GM10266 (cell line): ENCODE measurements around the gene CD44.

Experiments used
- DNase-seq: peaks from one replicate; pipeline ENCODE4 v3.0.0; 2012; ENCODE audit errors: extremely low spot score
- TF ChIP-seq, protein P1 (sequence below): IDR thresholded peaks from 2 replicates; pipeline ENCODE4 v1.5.1; 2012; ENCODE audit warnings: mild to moderate bottlenecking, low read depth; ENCODE audit not compliant: control insufficient read depth, insufficient read depth; ENCODE audit errors: missing control alignments

Gene CD44

DNA sequence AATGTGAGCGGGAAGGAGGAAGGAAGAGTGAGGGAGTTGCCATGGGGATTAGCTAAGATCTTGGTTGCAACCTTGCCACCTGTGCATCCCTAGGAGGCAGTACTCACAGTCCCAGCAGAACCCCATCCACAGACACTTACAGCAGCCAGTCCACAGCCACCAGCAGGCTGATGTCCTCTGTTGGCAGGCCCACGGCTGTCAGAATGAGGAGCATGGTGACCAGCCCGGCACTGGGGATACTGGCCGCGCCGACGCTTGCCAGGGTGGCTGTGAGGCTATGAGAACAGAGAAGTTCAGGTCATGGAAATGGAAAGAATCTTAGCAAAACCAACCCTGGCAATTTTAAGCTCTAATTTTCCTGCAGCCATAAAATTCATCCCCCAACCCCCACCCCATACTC lies 141.8 kb downstream of the CD44 start:
- DNase-seq = no peak
- TF ChIP-seq, protein P1, sequence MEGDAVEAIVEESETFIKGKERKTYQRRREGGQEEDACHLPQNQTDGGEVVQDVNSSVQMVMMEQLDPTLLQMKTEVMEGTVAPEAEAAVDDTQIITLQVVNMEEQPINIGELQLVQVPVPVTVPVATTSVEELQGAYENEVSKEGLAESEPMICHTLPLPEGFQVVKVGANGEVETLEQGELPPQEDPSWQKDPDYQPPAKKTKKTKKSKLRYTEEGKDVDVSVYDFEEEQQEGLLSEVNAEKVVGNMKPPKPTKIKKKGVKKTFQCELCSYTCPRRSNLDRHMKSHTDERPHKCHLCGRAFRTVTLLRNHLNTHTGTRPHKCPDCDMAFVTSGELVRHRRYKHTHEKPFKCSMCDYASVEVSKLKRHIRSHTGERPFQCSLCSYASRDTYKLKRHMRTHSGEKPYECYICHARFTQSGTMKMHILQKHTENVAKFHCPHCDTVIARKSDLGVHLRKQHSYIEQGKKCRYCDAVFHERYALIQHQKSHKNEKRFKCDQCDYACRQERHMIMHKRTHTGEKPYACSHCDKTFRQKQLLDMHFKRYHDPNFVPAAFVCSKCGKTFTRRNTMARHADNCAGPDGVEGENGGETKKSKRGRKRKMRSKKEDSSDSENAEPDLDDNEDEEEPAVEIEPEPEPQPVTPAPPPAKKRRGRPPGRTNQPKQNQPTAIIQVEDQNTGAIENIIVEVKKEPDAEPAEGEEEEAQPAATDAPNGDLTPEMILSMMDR = no peak

DNA sequence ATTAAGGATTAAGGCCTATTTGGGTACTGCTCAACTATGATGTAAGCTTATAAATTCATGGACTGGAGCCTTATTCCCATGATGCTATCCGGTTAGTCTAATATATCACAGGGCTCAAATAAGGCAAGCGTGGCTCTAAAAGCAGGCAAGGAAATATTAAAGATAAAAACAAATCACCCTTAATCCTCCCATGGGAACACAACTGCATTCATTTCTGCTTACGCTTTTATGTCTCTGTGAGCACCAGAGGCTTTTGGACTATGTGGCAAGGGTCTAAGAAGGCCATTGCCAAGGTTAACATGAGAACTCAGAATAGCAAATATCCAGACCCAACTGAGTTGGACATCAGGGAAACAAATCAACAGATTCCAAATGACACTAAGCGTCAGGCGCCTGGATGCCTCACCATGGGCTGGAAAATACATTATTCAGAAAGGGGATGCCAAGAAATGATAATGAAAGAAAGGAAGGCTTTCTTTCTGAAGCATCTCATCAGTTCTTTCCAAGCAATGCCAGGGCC lies 142.3 kb downstream of the CD44 start:
- DNase-seq = no peak
- TF ChIP-seq, protein P1 = no peak
